Measurements from ENCODE around the gene MEGF9. TPM values are rescaled to one million over a fixed set of nuclear protein-coding genes. Genes with fewer than 3 reads are reported as not detected.

The MEGF9 gene
- total and polyA plus RNA-seq, 2 of the 13 experiments (the other 11 are each of a cell fraction or from before 2014, with no cell fraction given): 3.1 to 3.3 TPM

DNA sequence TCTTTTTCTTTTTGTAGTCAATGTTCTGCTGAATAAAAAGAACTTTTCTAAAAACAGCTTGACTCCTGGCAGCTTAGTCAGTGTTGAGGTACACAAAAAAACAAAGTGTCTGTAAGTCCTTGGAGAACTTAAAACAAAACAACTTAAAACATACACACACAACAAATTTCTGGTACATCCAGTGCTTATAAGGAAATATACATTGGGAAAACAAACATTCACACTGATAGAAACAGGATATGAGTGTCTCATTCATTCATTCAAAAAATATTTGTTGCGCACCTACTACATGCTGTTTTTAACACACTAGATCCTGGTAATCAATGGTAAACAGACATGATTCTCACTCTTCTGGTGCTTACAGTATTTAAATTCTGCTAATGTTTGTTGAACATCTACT is 27.4 kb upstream of the MEGF9 start:
- in situ Hi-C loops (cut with HindIII; ENCODE audit: extremely low pct_ligation_motif_present, low pct_unique_long_range_greater_than_20kb): no loop called here
- H3K9me3 ChIP-seq (ENCODE audit: low read length): no peaks in the 10 kb centered on the region
- no peaks in the 10 kb centered on the region for H3K79me2 ChIP-seq (ENCODE audit: insufficient read depth, low read length)
- BruUV-seq (replicated peaks): no TSS peak
- no peak for ATAC-seq
- H3K36me3 ChIP-seq (replicated peaks in 1 of 2; ENCODE audit: control insufficient read depth in 1 of 2, insufficient read depth in 2 of 2, low read length in 2 of 2): no peaks in the 10 kb centered on the region
- H4K20me1 ChIP-seq (ENCODE audit: insufficient read depth, low read length): no peaks in the 10 kb centered on the region
- 96% methylated on average over 1 of the region's 1 CpG for WGBS (ENCODE audit: low lambda C conversion rate)
- ChIA-PET CTCF (ENCODE audit: low intra/inter-chr PET ratio, low total read pairs) (no interaction called here), POLR2A (no interaction called here)
- no peak for DNase-seq (ENCODE audit: low spot score)
- H2AFZ ChIP-seq (ENCODE audit: low read length): no peak overlapping the region
- H3K27me3 ChIP-seq (ENCODE audit: control insufficient read depth in 1 of 2, insufficient read depth in 2 of 2, low read length in 2 of 2): no peaks in the 10 kb centered on the region
- FAIRE-seq: no peak
- H3K4me1 ChIP-seq (ENCODE audit: insufficient read depth, low read length): peaks cover 7% of the 10 kb centered on the region
- H3K9ac ChIP-seq (ENCODE audit: insufficient read depth, low read depth, low read length): no peak overlapping the region
- no peak overlapping the region for H3K4me2 ChIP-seq (ENCODE audit: low read depth, low read length)
- H3K4me3 ChIP-seq (replicated peaks in 1 of 3; ENCODE audit: insufficient read depth in 1 of 3, low read depth in 2 of 3, low read length in 3 of 3): no peak overlapping the region
- H3K27ac ChIP-seq (ENCODE audit: extremely low read length, insufficient read depth, low read length): no peak overlapping the region
- intact Hi-C loops (cut with micrococcal nuclease; ENCODE audit: unreplicated experiment): loop anchor here (5.0 kb wide), 1 partner anchor 196 kb away; no protein-coding TSS in a partner anchor
- TF ChIP-seq, protein P1, sequence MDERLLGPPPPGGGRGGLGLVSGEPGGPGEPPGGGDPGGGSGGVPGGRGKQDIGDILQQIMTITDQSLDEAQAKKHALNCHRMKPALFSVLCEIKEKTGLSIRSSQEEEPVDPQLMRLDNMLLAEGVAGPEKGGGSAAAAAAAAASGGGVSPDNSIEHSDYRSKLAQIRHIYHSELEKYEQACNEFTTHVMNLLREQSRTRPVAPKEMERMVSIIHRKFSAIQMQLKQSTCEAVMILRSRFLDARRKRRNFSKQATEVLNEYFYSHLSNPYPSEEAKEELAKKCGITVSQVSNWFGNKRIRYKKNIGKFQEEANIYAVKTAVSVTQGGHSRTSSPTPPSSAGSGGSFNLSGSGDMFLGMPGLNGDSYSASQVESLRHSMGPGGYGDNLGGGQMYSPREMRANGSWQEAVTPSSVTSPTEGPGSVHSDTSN (CRISPR knock-in tag; IDR thresholded peaks at IDR 0.05): no peak
- TF ChIP-seq DR1 (CRISPR knock-in tag; IDR thresholded peaks at IDR 0.05): no peak
- TF ChIP-seq ZNF143 (CRISPR knock-in tag; IDR thresholded peaks at IDR 0.05): no peak
- no peak for TF ChIP-seq SRY (CRISPR knock-in tag; IDR thresholded peaks at IDR 0.05)
- TF ChIP-seq ZNF441 (CRISPR knock-in tag; IDR thresholded peaks at IDR 0.05; ENCODE audit: borderline replicate concordance): no peak
- no peak for TF ChIP-seq PAX8 (CRISPR knock-in tag; IDR thresholded peaks at IDR 0.05; ENCODE audit: borderline replicate concordance)
- TF ChIP-seq SRSF4 (IDR thresholded peaks at IDR 0.05; ENCODE audit: low read depth, low read length, poor library complexity, severe bottlenecking): no peak
- TF ChIP-seq MAFG (CRISPR knock-in tag; IDR thresholded peaks at IDR 0.05): no peak
- no peak for TF ChIP-seq MTA1 (CRISPR knock-in tag; IDR thresholded peaks at IDR 0.05; ENCODE audit: borderline replicate concordance)
- TF ChIP-seq, protein P2, sequence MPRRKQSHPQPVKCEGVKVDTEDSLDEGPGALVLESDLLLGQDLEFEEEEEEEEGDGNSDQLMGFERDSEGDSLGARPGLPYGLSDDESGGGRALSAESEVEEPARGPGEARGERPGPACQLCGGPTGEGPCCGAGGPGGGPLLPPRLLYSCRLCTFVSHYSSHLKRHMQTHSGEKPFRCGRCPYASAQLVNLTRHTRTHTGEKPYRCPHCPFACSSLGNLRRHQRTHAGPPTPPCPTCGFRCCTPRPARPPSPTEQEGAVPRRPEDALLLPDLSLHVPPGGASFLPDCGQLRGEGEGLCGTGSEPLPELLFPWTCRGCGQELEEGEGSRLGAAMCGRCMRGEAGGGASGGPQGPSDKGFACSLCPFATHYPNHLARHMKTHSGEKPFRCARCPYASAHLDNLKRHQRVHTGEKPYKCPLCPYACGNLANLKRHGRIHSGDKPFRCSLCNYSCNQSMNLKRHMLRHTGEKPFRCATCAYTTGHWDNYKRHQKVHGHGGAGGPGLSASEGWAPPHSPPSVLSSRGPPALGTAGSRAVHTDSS (CRISPR knock-in tag; conservative IDR thresholded peaks at IDR 0.05): no peak
- no peak for TF ChIP-seq ATRX (CRISPR knock-in tag; IDR thresholded peaks at IDR 0.05; ENCODE audit: borderline replicate concordance)
- TF ChIP-seq ZNF101 (CRISPR knock-in tag; IDR thresholded peaks at IDR 0.05; ENCODE audit: borderline replicate concordance, low read depth): no peak
- TF ChIP-seq, protein P3, sequence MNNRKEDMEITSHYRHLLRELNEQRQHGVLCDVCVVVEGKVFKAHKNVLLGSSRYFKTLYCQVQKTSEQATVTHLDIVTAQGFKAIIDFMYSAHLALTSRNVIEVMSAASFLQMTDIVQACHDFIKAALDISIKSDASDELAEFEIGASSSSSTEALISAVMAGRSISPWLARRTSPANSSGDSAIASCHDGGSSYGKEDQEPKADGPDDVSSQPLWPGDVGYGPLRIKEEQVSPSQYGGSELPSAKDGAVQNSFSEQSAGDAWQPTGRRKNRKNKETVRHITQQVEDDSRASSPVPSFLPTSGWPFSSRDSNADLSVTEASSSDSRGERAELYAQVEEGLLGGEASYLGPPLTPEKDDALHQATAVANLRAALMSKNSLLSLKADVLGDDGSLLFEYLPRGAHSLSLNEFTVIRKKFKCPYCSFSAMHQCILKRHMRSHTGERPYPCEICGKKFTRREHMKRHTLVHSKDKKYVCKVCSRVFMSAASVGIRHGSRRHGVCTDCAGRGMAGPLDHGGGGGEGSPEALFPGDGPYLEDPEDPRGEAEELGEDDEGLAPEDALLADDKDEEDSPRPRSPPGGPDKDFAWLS (CRISPR knock-in tag; IDR thresholded peaks at IDR 0.05; ENCODE audit: borderline replicate concordance): no peak
- no peak for TF ChIP-seq NRL (CRISPR knock-in tag; IDR thresholded peaks at IDR 0.05; ENCODE audit: borderline replicate concordance)
- no peak for TF ChIP-seq ZNF350 (CRISPR knock-in tag; IDR thresholded peaks at IDR 0.05; ENCODE audit: borderline replicate concordance, low read depth)
- TF ChIP-seq, protein P4, sequence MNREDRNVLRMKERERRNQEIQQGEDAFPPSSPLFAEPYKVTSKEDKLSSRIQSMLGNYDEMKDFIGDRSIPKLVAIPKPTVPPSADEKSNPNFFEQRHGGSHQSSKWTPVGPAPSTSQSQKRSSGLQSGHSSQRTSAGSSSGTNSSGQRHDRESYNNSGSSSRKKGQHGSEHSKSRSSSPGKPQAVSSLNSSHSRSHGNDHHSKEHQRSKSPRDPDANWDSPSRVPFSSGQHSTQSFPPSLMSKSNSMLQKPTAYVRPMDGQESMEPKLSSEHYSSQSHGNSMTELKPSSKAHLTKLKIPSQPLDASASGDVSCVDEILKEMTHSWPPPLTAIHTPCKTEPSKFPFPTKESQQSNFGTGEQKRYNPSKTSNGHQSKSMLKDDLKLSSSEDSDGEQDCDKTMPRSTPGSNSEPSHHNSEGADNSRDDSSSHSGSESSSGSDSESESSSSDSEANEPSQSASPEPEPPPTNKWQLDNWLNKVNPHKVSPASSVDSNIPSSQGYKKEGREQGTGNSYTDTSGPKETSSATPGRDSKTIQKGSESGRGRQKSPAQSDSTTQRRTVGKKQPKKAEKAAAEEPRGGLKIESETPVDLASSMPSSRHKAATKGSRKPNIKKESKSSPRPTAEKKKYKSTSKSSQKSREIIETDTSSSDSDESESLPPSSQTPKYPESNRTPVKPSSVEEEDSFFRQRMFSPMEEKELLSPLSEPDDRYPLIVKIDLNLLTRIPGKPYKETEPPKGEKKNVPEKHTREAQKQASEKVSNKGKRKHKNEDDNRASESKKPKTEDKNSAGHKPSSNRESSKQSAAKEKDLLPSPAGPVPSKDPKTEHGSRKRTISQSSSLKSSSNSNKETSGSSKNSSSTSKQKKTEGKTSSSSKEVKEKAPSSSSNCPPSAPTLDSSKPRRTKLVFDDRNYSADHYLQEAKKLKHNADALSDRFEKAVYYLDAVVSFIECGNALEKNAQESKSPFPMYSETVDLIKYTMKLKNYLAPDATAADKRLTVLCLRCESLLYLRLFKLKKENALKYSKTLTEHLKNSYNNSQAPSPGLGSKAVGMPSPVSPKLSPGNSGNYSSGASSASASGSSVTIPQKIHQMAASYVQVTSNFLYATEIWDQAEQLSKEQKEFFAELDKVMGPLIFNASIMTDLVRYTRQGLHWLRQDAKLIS (CRISPR knock-in tag; IDR thresholded peaks at IDR 0.05): no peak
- TF ChIP-seq KLF9 (CRISPR knock-in tag; IDR thresholded peaks at IDR 0.05; ENCODE audit: low read depth): no peak
- no peak for TF ChIP-seq JUND (CRISPR knock-in tag; IDR thresholded peaks at IDR 0.05)
